Measurements from ENCODE around the gene RHCE.
A peak's percentile ranks its signal among the peaks of the same experiment; 100 is the strongest.

RHCE gene

GRCh38 chr1:25435397-25436108 lies 14.9 kb upstream of the RHCE start:
- H3K27ac ChIP-seq (ENCODE audit: insufficient read depth, low read depth, low read length, poor library complexity, severe bottlenecking) = no peak overlapping the region
- H3K4me3 ChIP-seq (ENCODE audit: insufficient read depth, low read depth, low read length) = no peak overlapping the region
- 87 to 94% methylated on average over 3 of the region's 4 CpGs for WGBS, 2 experiments

GRCh38 chr1:25433389-25434186 lies 13.0 kb upstream of the RHCE start:
- Histone ChIP-seq H3K36me3 (ENCODE audit: control insufficient read depth, insufficient read depth, low read length) (no peaks in the 10 kb centered on the region), H3K9me3 (ENCODE audit: control insufficient read depth, low read length) (no peaks in the 10 kb centered on the region), H3K27ac (ENCODE audit: insufficient read depth, low read depth, low read length, poor library complexity, severe bottlenecking) (no peak overlapping the region), H3K4me1 (ENCODE audit: control insufficient read depth, insufficient read depth, low read length) (peaks cover 9% of the 10 kb centered on the region), H3K4me3 (ENCODE audit: insufficient read depth, low read depth, low read length) (no peak overlapping the region), H3K27me3 (ENCODE audit: control insufficient read depth, insufficient read depth, low read length, poor library complexity, severe bottlenecking) (peaks cover 12% of the 10 kb centered on the region)
- 87 to 92% methylated on average over 3 of the region's 4 CpGs for WGBS, 2 experiments

More at GRCh38 chr1:25435397-25436108, 14.9 kb upstream of the RHCE start:
- H3K9me3 ChIP-seq (ENCODE audit: control insufficient read depth, low read length) = no peaks in the 10 kb centered on the region
- H3K4me1 ChIP-seq (ENCODE audit: control insufficient read depth, insufficient read depth, low read length) = peaks cover 9% of the 10 kb centered on the region
- no peaks in the 10 kb centered on the region for H3K36me3 ChIP-seq (ENCODE audit: control insufficient read depth, insufficient read depth, low read length)
- no peaks in the 10 kb centered on the region for H3K27me3 ChIP-seq (ENCODE audit: control insufficient read depth, insufficient read depth, low read length, poor library complexity, severe bottlenecking)

- Histone ChIP-seq H3K36me3 (ENCODE audit: control insufficient read depth, insufficient read depth, low read length) (no peaks in the 10 kb centered on the region), H3K4me3 (ENCODE audit: insufficient read depth, low read depth, low read length) (no peak overlapping the region), H3K27ac (ENCODE audit: insufficient read depth, low read depth, low read length, poor library complexity, severe bottlenecking) (no peak overlapping the region), H3K4me1 (ENCODE audit: control insufficient read depth, insufficient read depth, low read length) (peaks cover 9% of the 10 kb centered on the region), H3K9me3 (ENCODE audit: control insufficient read depth, low read length) (no peaks in the 10 kb centered on the region), H3K27me3 (ENCODE audit: control insufficient read depth, insufficient read depth, low read length, poor library complexity, severe bottlenecking) (peaks cover 18% of the 10 kb centered on the region)
- WGBS, 2 experiments = 93 to 97% methylated on average over 3 to 6 of the region's 6 CpGs
Observed at GRCh38 chr1:25432749-25433388, 12.2 kb upstream of the RHCE start.

GRCh38 chr1:25431955-25432719 lies 11.5 kb upstream of the RHCE start:
- no peaks in the 10 kb centered on the region for H3K36me3 ChIP-seq (ENCODE audit: control insufficient read depth, insufficient read depth, low read length)
- 39 to 42% methylated on average over 5 of the region's 6 CpGs for WGBS, 2 experiments
- H3K4me1 ChIP-seq (ENCODE audit: control insufficient read depth, insufficient read depth, low read length) = peaks cover 9% of the 10 kb centered on the region
- H3K4me3 ChIP-seq (ENCODE audit: insufficient read depth, low read depth, low read length) = peak overlapping the region; percentile 73
- no peaks in the 10 kb centered on the region for H3K9me3 ChIP-seq (ENCODE audit: control insufficient read depth, low read length)
- no peak overlapping the region for H3K27ac ChIP-seq (ENCODE audit: insufficient read depth, low read depth, low read length, poor library complexity, severe bottlenecking)
- H3K27me3 ChIP-seq (ENCODE audit: control insufficient read depth, insufficient read depth, low read length, poor library complexity, severe bottlenecking) = peaks cover 18% of the 10 kb centered on the region

DNA sequence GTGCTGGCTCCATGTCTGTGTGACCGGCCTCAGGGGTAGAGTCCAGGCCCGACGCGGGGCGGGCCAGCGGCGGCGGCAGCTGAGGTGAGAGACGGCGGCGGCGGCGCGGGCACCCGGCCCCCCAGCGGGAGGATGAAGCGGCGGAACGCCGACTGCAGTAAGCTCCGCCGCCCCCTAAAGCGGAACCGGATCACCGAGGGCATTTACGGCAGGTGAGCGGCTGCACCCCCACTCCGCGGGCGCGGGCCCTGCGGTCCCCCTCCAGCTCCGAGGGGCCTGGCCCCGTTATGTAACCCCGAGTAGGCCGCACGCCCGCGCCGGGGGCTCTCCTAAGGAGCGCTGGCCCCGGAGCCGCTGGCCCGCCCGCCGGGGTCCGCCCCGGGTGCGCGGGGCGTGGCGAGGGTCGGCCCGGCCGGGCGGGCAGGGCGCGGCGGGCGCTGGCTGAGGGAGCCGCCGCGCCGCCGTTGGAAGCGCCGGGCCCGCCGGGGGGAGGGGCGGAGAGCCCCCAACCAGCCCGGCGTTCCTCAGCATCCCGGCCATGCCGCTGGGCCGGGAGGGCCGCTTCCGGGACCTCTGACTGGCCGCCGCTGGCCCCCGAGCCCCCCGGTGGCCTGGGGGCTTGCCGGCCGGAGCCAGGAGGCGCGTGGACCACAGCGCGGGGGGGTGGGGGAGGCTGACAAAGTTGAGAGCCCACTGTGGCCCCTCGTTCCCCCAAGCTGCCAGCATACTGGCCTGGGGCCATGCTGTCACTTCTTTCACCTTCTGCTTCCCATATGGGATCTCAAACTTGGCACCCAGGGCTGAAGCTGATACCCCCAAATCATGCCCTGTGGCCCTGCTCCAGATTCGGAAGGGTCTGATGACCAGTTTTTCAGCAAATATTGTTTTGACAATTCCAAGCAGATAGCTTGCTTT lies 10.6 kb upstream of the RHCE start:
- Histone ChIP-seq H3K27ac (ENCODE audit: insufficient read depth, low read depth, low read length, poor library complexity, severe bottlenecking) (no peak overlapping the region), H3K9me3 (ENCODE audit: control insufficient read depth, low read length) (no peaks in the 10 kb centered on the region), H3K27me3 (ENCODE audit: control insufficient read depth, insufficient read depth, low read length, poor library complexity, severe bottlenecking) (peaks cover 18% of the 10 kb centered on the region), H3K4me3 (ENCODE audit: insufficient read depth, low read depth, low read length) (peak overlapping the region; percentile 73), H3K4me1 (ENCODE audit: control insufficient read depth, insufficient read depth, low read length) (peaks cover 9% of the 10 kb centered on the region), H3K36me3 (ENCODE audit: control insufficient read depth, insufficient read depth, low read length) (no peaks in the 10 kb centered on the region)
- 0 to 1% methylated on average over 89 of the region's 89 CpGs for WGBS, 2 experiments

DNA sequence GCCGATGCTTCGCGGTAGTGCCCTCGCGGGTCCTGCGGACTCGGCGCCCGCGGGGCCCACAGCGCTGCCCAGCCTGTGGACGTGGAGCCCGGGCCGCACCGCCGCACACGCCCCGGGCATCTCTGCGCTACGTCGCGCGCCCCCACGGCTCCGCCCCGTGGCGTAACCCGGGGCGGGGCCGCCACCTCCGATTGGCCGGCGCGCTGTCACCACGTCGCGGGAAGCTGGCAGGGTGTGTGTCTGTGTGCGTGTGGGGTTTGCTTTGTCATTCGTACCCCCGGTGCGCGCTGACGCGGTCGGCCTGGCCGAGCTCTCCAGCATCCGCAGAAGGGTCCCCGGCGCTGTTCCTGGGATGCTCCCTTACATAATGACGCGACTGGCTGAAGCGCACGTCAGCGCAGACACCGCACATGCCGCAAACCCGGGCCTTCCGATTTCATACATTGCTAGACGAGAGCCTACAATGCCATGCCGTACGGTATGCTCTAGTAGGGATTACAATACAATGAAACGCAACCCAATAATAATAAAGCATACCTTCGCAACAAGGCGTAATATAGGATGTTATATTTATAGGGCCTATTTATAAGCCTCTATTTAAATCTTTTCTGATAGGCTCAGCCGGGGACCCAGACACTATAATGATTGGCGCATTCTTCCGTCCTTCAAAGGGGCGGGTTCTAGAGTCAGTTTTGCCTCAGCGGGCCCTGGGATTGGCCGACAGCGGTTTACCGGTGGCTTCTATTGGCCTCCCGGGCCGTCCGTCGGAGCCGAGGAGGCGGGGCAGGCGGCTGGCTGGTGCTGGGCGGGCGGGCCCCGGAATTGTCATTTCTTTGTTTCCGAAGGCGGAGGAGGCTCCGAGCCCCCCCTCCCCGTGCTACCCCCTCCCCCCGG lies 9.7 kb upstream of the RHCE start, which contains the start of gene MACO1:
Gene MACO1 (plus strand): TSS at position 825 of the 894 bp plus-strand sequence. CDS start 202 bp downstream, outside the sequence.
- WGBS, 2 experiments = 0% methylated on average over 84 of the region's 87 CpGs
- Histone ChIP-seq H3K27ac (ENCODE audit: insufficient read depth, low read depth, low read length, poor library complexity, severe bottlenecking) (peak within 1 kb of the TSS; percentile 78), H3K4me1 (ENCODE audit: control insufficient read depth, insufficient read depth, low read length) (peaks cover 9% of the 10 kb centered on the region), H3K36me3 (ENCODE audit: control insufficient read depth, insufficient read depth, low read length) (no peaks in the 10 kb centered on the region), H3K4me3 (ENCODE audit: insufficient read depth, low read depth, low read length) (peak within 1 kb of the TSS; percentile 73), H3K27me3 (ENCODE audit: control insufficient read depth, insufficient read depth, low read length, poor library complexity, severe bottlenecking) (peaks cover 18% of the 10 kb centered on the region), H3K9me3 (ENCODE audit: control insufficient read depth, low read length) (no peaks in the 10 kb centered on the region)

- peaks cover 9% of the 10 kb centered on the region for H3K4me1 ChIP-seq (ENCODE audit: control insufficient read depth, insufficient read depth, low read length)
- peaks cover 18% of the 10 kb centered on the region for H3K27me3 ChIP-seq (ENCODE audit: control insufficient read depth, insufficient read depth, low read length, poor library complexity, severe bottlenecking)
- H3K27ac ChIP-seq (ENCODE audit: insufficient read depth, low read depth, low read length, poor library complexity, severe bottlenecking) = no peak overlapping the region
- H3K9me3 ChIP-seq (ENCODE audit: control insufficient read depth, low read length) = no peaks in the 10 kb centered on the region
- H3K4me3 ChIP-seq (ENCODE audit: insufficient read depth, low read depth, low read length) = no peak overlapping the region
- 87 to 88% methylated on average over 7 of the region's 7 CpGs for WGBS, 2 experiments
- H3K36me3 ChIP-seq (ENCODE audit: control insufficient read depth, insufficient read depth, low read length) = no peaks in the 10 kb centered on the region
Observed at GRCh38 chr1:25428475-25429166, 8.0 kb upstream of the RHCE start.

DNA sequence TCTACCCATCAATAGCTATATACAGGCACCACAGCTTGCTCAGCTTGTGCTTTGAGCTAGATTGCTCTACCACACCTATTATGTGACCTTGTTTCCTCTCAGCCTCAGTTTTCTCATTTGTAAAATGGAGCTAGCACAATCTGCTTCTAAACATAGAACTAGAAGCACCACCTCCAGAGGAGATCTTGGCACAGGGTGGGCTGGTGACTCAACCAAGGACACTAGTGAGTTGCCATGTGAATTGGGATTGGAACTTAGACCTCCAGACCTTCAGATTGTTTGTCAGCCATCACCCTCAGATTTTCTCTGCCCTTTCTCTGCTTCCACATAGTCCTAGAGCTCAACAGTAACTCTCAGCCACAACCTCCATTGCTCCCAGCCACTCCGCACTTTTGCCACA lies 7.1 kb upstream of the RHCE start:
- WGBS, 2 experiments = 97% methylated on average over 1 of the region's 1 CpG
- Histone ChIP-seq H3K4me3 (ENCODE audit: insufficient read depth, low read depth, low read length) (no peak overlapping the region), H3K27ac (ENCODE audit: insufficient read depth, low read depth, low read length, poor library complexity, severe bottlenecking) (no peak overlapping the region), H3K9me3 (ENCODE audit: control insufficient read depth, low read length) (no peaks in the 10 kb centered on the region), H3K4me1 (ENCODE audit: control insufficient read depth, insufficient read depth, low read length) (peaks cover 9% of the 10 kb centered on the region), H3K27me3 (ENCODE audit: control insufficient read depth, insufficient read depth, low read length, poor library complexity, severe bottlenecking) (peaks cover 18% of the 10 kb centered on the region), H3K36me3 (ENCODE audit: control insufficient read depth, insufficient read depth, low read length) (no peaks in the 10 kb centered on the region)
